ENCODE measurements around the gene MCHR1. TPM values are rescaled to one million over a fixed set of nuclear protein-coding genes. Genes with fewer than 3 reads are reported as not detected.

Gene MCHR1
- total and polyA plus RNA-seq, 2 of the 13 experiments (the other 11 are each of a cell fraction or from before 2014, with no cell fraction given) = 0.40 to 0.83 TPM

GRCh38 chr22:40703174-40703573 is 23.9 kb downstream of the MCHR1 start:
- Histone ChIP-seq H3K9me3 (ENCODE audit: low read length) (0 out of 2 replicates have a peak, but pooled peaks cover 6% of the 10 kb centered on the region), H3K27me3 (ENCODE audit: control insufficient read depth in 1 of 2, insufficient read depth in 2 of 2, low read length in 2 of 2) (peaks cover 1 to 4% of the 10 kb centered on the region in 2 experiments; a peak in 1 of 5 replicates), H3K36me3 (replicated peaks in 1 of 2; ENCODE audit: control insufficient read depth in 1 of 2, insufficient read depth in 2 of 2, low read length in 2 of 2) (no peaks in the 10 kb centered on the region), H3K4me3 (replicated peaks in 1 of 3; ENCODE audit: insufficient read depth in 1 of 3, low read depth in 2 of 3, low read length in 3 of 3) (no peak overlapping the region), H2AFZ (ENCODE audit: low read length) (no peak overlapping the region), H3K27ac (ENCODE audit: extremely low read length, insufficient read depth, low read length) (no peak overlapping the region), H3K79me2 (ENCODE audit: insufficient read depth, low read length) (no peaks in the 10 kb centered on the region), H3K4me2 (ENCODE audit: low read depth, low read length) (no peak overlapping the region), H4K20me1 (ENCODE audit: insufficient read depth, low read length) (no peaks in the 10 kb centered on the region), H3K4me1 (ENCODE audit: insufficient read depth, low read length) (no peaks in the 10 kb centered on the region), H3K9ac (ENCODE audit: insufficient read depth, low read depth, low read length) (no peak overlapping the region)
- no peak for DNase-seq (ENCODE audit: low spot score)
- no peak for ATAC-seq
- FAIRE-seq = no peak
- BruUV-seq (replicated peaks) = no TSS peak
- in situ Hi-C loops (cut with HindIII; ENCODE audit: extremely low pct_ligation_motif_present, low pct_unique_long_range_greater_than_20kb) (no loop called here), intact Hi-C loops (cut with micrococcal nuclease; ENCODE audit: unreplicated experiment) (no loop called here)
- CTCF ChIA-PET (ENCODE audit: low intra/inter-chr PET ratio, low total read pairs) = no interaction called here
- POLR2A ChIA-PET = no interaction called here
- TF ChIP-seq RAD51 (IDR thresholded peaks at IDR 0.05; ENCODE audit: borderline replicate concordance) (no peak), POLR2AphosphoS2 (IDR thresholded peaks at IDR 0.05; ENCODE audit: low read depth, low read length) (no peak), HCFC1 (IDR thresholded peaks at IDR 0.05; ENCODE audit: low read depth, low read length) (no peak), WIZ (CRISPR knock-in tag; IDR thresholded peaks at IDR 0.05) (no peak), PAF1 (CRISPR knock-in tag; IDR thresholded peaks at IDR 0.05) (no peak), HNRNPH1 (optimal IDR thresholded peaks at IDR 0.05; ENCODE audit: low read depth, low read length) (no peak), PPARG (CRISPR knock-in tag; conservative IDR thresholded peaks at IDR 0.05) (no peak), ZNF282 (IDR thresholded peaks at IDR 0.05; ENCODE audit: partially characterized antibody) (no peak), ZNF891 (CRISPR knock-in tag; IDR thresholded peaks at IDR 0.05) (no peak)
- WGBS (ENCODE audit: low lambda C conversion rate) = 96% methylated on average over 1 of the region's 1 CpG

- no peak overlapping the region for H2AFZ ChIP-seq (ENCODE audit: low read length)
- H3K27ac ChIP-seq (ENCODE audit: extremely low read length, insufficient read depth, low read length) = no peak overlapping the region
- CTCF ChIA-PET (ENCODE audit: low intra/inter-chr PET ratio, low total read pairs) = no interaction called here
- H4K20me1 ChIP-seq (ENCODE audit: insufficient read depth, low read length) = no peaks in the 10 kb centered on the region
- ATAC-seq (no peak), FAIRE-seq (no peak), DNase-seq (ENCODE audit: low spot score) (no peak)
- in situ Hi-C loops (cut with HindIII; ENCODE audit: extremely low pct_ligation_motif_present, low pct_unique_long_range_greater_than_20kb) (no loop called here), intact Hi-C loops (cut with micrococcal nuclease; ENCODE audit: unreplicated experiment) (no loop called here)
- no peak overlapping the region for H3K4me2 ChIP-seq (ENCODE audit: low read depth, low read length)
- H3K27me3 ChIP-seq (ENCODE audit: control insufficient read depth in 1 of 2, insufficient read depth in 2 of 2, low read length in 2 of 2) = peaks cover 1 to 4% of the 10 kb centered on the region in 2 experiments; a peak in 1 of 5 replicates
- no peaks in the 10 kb centered on the region for H3K36me3 ChIP-seq (replicated peaks in 1 of 2; ENCODE audit: control insufficient read depth in 1 of 2, insufficient read depth in 2 of 2, low read length in 2 of 2)
- H3K9ac ChIP-seq (ENCODE audit: insufficient read depth, low read depth, low read length) = no peak overlapping the region
- no peaks in the 10 kb centered on the region for H3K4me1 ChIP-seq (ENCODE audit: insufficient read depth, low read length)
- POLR2A ChIA-PET = no interaction called here
- BruUV-seq (replicated peaks) = no TSS peak
- WGBS (ENCODE audit: low lambda C conversion rate) = 78% methylated on average over 3 of the region's 5 CpGs
- 0 out of 2 replicates have a peak, but pooled peaks cover 6% of the 10 kb centered on the region for H3K9me3 ChIP-seq (ENCODE audit: low read length)
- no peak overlapping the region for H3K4me3 ChIP-seq (replicated peaks in 1 of 3; ENCODE audit: insufficient read depth in 1 of 3, low read depth in 2 of 3, low read length in 3 of 3)
- no peaks in the 10 kb centered on the region for H3K79me2 ChIP-seq (ENCODE audit: insufficient read depth, low read length)
- TF ChIP-seq ZNF512 (CRISPR knock-in tag; IDR thresholded peaks at IDR 0.05) (no peak), THAP8 (CRISPR knock-in tag; IDR thresholded peaks at IDR 0.05; ENCODE audit: borderline replicate concordance) (no peak), AKAP8 (CRISPR knock-in tag; IDR thresholded peaks at IDR 0.05) (no peak), HDAC1 (CRISPR knock-in tag; IDR thresholded peaks at IDR 0.05) (no peak), ZNF574 (CRISPR knock-in tag; IDR thresholded peaks at IDR 0.05) (no peak)
Observed at GRCh38 chr22:40703736-40704135, 24.5 kb downstream of the MCHR1 start.

Measured in HepG2 (cell line).